K562 (cell line): ENCODE data around the gene HOXD1. TPM values are rescaled to one million over a fixed set of nuclear protein-coding genes. Genes with fewer than 3 reads are reported as not detected.

ENCODE experiments used
- ATAC-seq: fragments of 200-7000 bp; cut with Tn5 transposase; 3 replicates; pipeline ENCODE4 v1.9.1; 2020; ENCODE audit warnings: moderate library complexity
- BruUV-seq: library from RNA; stranded (reverse); fragments of 400-500 nt; replicated peaks from 2 replicates; lab custom pipeline; 2021; lab: Mats Ljungman, UMichigan
- CTCF ChIA-PET: fragments of 300-600 bp; formaldehyde crosslinking; extraction: SDS; loops from one replicate; lab custom pipeline; 2021; ENCODE audit warnings: low intra/inter-chr PET ratio; lab: Yijun Ruan, JAX
- POLR2A ChIA-PET: fragments of 300-600, 350-650 bp; sonication (Branson Sonifier 250); formaldehyde crosslinking; extraction: SDS; loops from one replicate; lab custom pipeline; 2021; ENCODE audit warnings: antibody characterized with exemption, inconsistent platforms; lab: Yijun Ruan, JAX
- DNase-seq, 4 experiments: peaks; one replicate each; pipeline versions ENCODE4 v3.0.0 to v3.0.0-alpha.2; 2011 to 2018; ENCODE audit warnings: low spot score in 3 of 4, mixed read lengths in 3 of 4; ENCODE audit errors: extremely low read depth in 1 of 4
- FAIRE-seq: peaks from 2 replicates; lab custom pipeline; 2011; peaks lifted over from hg19 to GRCh38; lab: Jason Lieb, UNC
- H2AFZ ChIP-seq: 2 replicates; pipeline ENCODE4 v1.6.0; 2011; ENCODE audit warnings: low read depth, low read length, control low read depth, inconsistent platforms
- H3K27ac ChIP-seq: fragments of 200-600 bp; 3 replicates; pipeline ENCODE4 v1.8.0; 2011; ENCODE audit warnings: low read depth, mild to moderate bottlenecking, control low read depth, inconsistent platforms, low read length, moderate library complexity, mixed read lengths; ENCODE audit errors: extremely low read depth
- H3K27me3 ChIP-seq, 2 experiments: fragments of 300-600 bp in 1 of 2; 2 replicates in 1 of 2; 3 replicates in 1 of 2; pipeline versions ENCODE4 v1.6.0 to v1.8.0; 2011; ENCODE audit warnings: inconsistent platforms in 2 of 2, low read length in 2 of 2, mild to moderate bottlenecking in 1 of 2, mixed read lengths in 1 of 2, moderate library complexity in 1 of 2; ENCODE audit not compliant: control insufficient read depth in 2 of 2, insufficient read depth in 2 of 2
- H3K36me3 ChIP-seq: fragments of 300-600 bp; 3 replicates; pipeline ENCODE4 v1.8.0; 2011; ENCODE audit warnings: mild to moderate bottlenecking, low read length, inconsistent platforms; ENCODE audit not compliant: control insufficient read depth, insufficient read depth
- H3K4me1 ChIP-seq, 2 experiments: fragments of 200-600 bp in 1 of 2; replicated peaks in 1 of 2; 2 replicates in 1 of 2; 3 replicates in 1 of 2; pipeline versions ENCODE4 v1.5.1 to v1.8.0; 2011; ENCODE audit warnings: inconsistent platforms in 2 of 2, low read length in 2 of 2, mild to moderate bottlenecking in 1 of 2, mixed read lengths in 1 of 2, moderate library complexity in 1 of 2; ENCODE audit not compliant: control insufficient read depth in 2 of 2, insufficient read depth in 2 of 2
- H3K4me2 ChIP-seq: 2 replicates; pipeline ENCODE4 v1.6.1; 2011; ENCODE audit warnings: low read length, control low read depth, inconsistent platforms, mixed read lengths; ENCODE audit not compliant: insufficient read depth
- H3K4me3 ChIP-seq: fragments of 200-600 bp; sonication (generic), shearing (Covaris generic); 2 replicates; pipeline ENCODE4 v1.5.1; 2016; ENCODE audit warnings: control low read depth, inconsistent platforms
- H3K79me2 ChIP-seq: fragments of 200-600 bp; 3 replicates; pipeline ENCODE4 v1.8.0; 2011; ENCODE audit warnings: low read length, inconsistent platforms; ENCODE audit not compliant: control insufficient read depth, insufficient read depth
- H3K9ac ChIP-seq, 2 experiments: 2 replicates each; pipeline versions ENCODE4 v1.6.0 to v1.6.1; 2011; ENCODE audit warnings: low read depth in 2 of 2, low read length in 2 of 2, control low read depth in 1 of 2, inconsistent platforms in 1 of 2, mild to moderate bottlenecking in 1 of 2, mixed read lengths in 1 of 2; ENCODE audit not compliant: insufficient read depth in 1 of 2
- H3K9me1 ChIP-seq: one replicate; pipeline ENCODE4 v1.6.0; 2011; ENCODE audit warnings: inconsistent platforms, mild to moderate bottlenecking, low read length, moderate library complexity; ENCODE audit not compliant: control insufficient read depth, insufficient read depth
- H3K9me3 ChIP-seq: replicated peaks from 2 replicates; pipeline ENCODE4 v1.5.1; 2011; ENCODE audit warnings: low read depth, low read length, inconsistent platforms; ENCODE audit not compliant: control insufficient read depth, insufficient read depth
- H4K20me1 ChIP-seq: replicated peaks from 2 replicates; pipeline ENCODE4 v1.6.1; 2011; ENCODE audit warnings: low read length, inconsistent platforms, mixed read lengths; ENCODE audit not compliant: control insufficient read depth, insufficient read depth
- BMI1 ChIP-seq: fragments of 150-350 bp; IDR thresholded peaks from 2 replicates; pipeline ENCODE4 v1.6.1; 2014; ENCODE audit warnings: low read length
- CBX2 ChIP-seq: fragments of 200-600 bp; sonication (generic); IDR thresholded peaks from one replicate; pipeline ENCODE4 v1.6.1; 2012; ENCODE audit warnings: mild to moderate bottlenecking, low read length, inconsistent platforms; ENCODE audit not compliant: insufficient read depth, poor library complexity, severe bottlenecking
- CREB1 ChIP-seq, 2 experiments: sonication (generic) in 1 of 2; formaldehyde crosslinking in 1 of 2; IDR thresholded peaks; 2 replicates each; pipeline versions ENCODE4 v1.6.1 to v1.8.0; 2012 to 2022; ENCODE audit warnings: inconsistent platforms in 1 of 2, mild to moderate bottlenecking in 1 of 2, missing genetic modification reagents in 1 of 2, moderate library complexity in 1 of 2
- ERF ChIP-seq: fragments of 450-650 bp; formaldehyde crosslinking; IDR thresholded peaks from 2 replicates; pipeline ENCODE4 v1.4.0; 2020; ENCODE audit warnings: mild to moderate bottlenecking, mixed read lengths
- FOXP1 ChIP-seq: sonication (generic); formaldehyde crosslinking; IDR thresholded peaks from 2 replicates; pipeline ENCODE4 v1.8.0; 2022; ENCODE audit warnings: mild to moderate bottlenecking, missing genetic modification reagents
- HNRNPH1 ChIP-seq: fragments of 200-400 bp; formaldehyde crosslinking; optimal IDR thresholded peaks from 2 replicates; pipeline ENCODE3; 2017; ENCODE audit warnings: low read depth, mild to moderate bottlenecking, low read length, moderate library complexity
- KDM5B ChIP-seq: fragments of 200-600 bp; sonication (generic); IDR thresholded peaks from 2 replicates; pipeline ENCODE4 v1.6.1; 2012; ENCODE audit warnings: low read depth, mild to moderate bottlenecking, moderate library complexity, low read length, control low read depth, inconsistent platforms; ENCODE audit not compliant: insufficient replicate concordance
- MCM7 ChIP-seq, 2 experiments: fragments of 450-650 bp; IDR thresholded peaks; 2 replicates each; pipeline ENCODE4 v1.6.1; 2016 to 2018
- PHB ChIP-seq: fragments of 250-450 bp; sonication (Bioruptor Pico); IDR thresholded peaks from 2 replicates; pipeline ENCODE4 v1.5.0; 2021
- SMC3 ChIP-seq: conservative IDR thresholded peaks from 2 replicates; pipeline ENCODE4 v1.6.1; 2011; ENCODE audit warnings: low read depth, low read length, improper control_type of control experiment; ENCODE audit not compliant: insufficient read depth
- SNRNP70 ChIP-seq: fragments of 200-400 bp; formaldehyde crosslinking; optimal IDR thresholded peaks from 2 replicates; pipeline ENCODE3; 2017; ENCODE audit warnings: low read depth, low read length
- VEZF1 ChIP-seq: fragments of 200-800 bp; sonication (Bioruptor generic); IDR thresholded peaks from 2 replicates; pipeline ENCODE4 v1.6.1; 2017; ENCODE audit warnings: missing genetic modification characterization, missing compliant biosample characterization
- ZBTB9 ChIP-seq: fragments of 450-650 bp; formaldehyde crosslinking; IDR thresholded peaks from 2 replicates; pipeline ENCODE4 v1.4.0; 2020; ENCODE audit warnings: mild to moderate bottlenecking, moderate library complexity
- ZNF316 ChIP-seq: fragments of 450-650 bp; IDR thresholded peaks from 2 replicates; pipeline ENCODE4 v1.6.1; 2016
- ZNF445 ChIP-seq: fragments of 250-450 bp; sonication (Bioruptor Pico); IDR thresholded peaks from 2 replicates; pipeline ENCODE4 v1.4.0; 2020; ENCODE audit warnings: low read depth, mild to moderate bottlenecking, moderate library complexity
- ZNF780A ChIP-seq: fragments of 250-450 bp; sonication (Bioruptor Pico); IDR thresholded peaks from 2 replicates; pipeline ENCODE4 v1.5.0; 2021; ENCODE audit warnings: mild to moderate bottlenecking
- WGBS: fragments of 100-300 bp; shearing (Covaris generic); methylation state at CpG from one replicate; pipeline ENCODE4 v1.1.6; 2016; ENCODE audit warnings: low coverage, mixed read lengths; ENCODE audit not compliant: insufficient coverage; ENCODE audit errors: missing lambda C conversion rate; 5-methylcytosine and 5-hydroxymethylcytosine counted together
- in situ Hi-C: fragments of 300-500 bp; cut with MboI; formaldehyde crosslinking; loops from 4 replicates; pipeline ENCODE4 v1.15.0; 2018; ENCODE audit warnings: inconsistent platforms, mixed read lengths
- intact Hi-C: fragments of 100-400 bp; cut with micrococcal nuclease; formaldehyde crosslinking; loops from 2 replicates; pipeline ENCODE4 v1.14.2; 2022
- polyA plus RNA-seq, 8 experiments: library from polyadenylated mRNA; depleted of rRNA in 4 of 8; stranded (reverse) in 5 of 8; unstranded in 3 of 8; fragments of >200 nt; fragmentation: Nextera tagmentation in 2 of 8; fragmentation: Illumina TruSeq in 1 of 8; extraction: Ambion mirVana in 2 of 8; extraction: Trizol in 1 of 8; gene quantifications; 2 replicates each; pipeline versions ENCODE4 v1.2.1 to v1.2.3, GENCODE V29; 2011 to 2014; ENCODE audit warnings: inconsistent platforms in 1 of 8, missing spikeins in 1 of 8
- total RNA-seq, 7 experiments: library from RNA; depleted of rRNA in 6 of 7; stranded (reverse); fragments of >200 nt in 6 of 7; fragmentation: Illumina TruSeq in 2 of 7; extraction: Trizol in 2 of 7; gene quantifications; 2 replicates each; pipeline versions ENCODE4 v1.2.1 to v1.2.3, GENCODE V29; 2011 to 2021; ENCODE audit warnings: low replicate concordance in 1 of 7

Gene HOXD1
- total and polyA plus RNA-seq, 9 of the 15 experiments (the other 6 are each of a cell fraction or from before 2014, with no cell fraction given): not detected

DNA sequence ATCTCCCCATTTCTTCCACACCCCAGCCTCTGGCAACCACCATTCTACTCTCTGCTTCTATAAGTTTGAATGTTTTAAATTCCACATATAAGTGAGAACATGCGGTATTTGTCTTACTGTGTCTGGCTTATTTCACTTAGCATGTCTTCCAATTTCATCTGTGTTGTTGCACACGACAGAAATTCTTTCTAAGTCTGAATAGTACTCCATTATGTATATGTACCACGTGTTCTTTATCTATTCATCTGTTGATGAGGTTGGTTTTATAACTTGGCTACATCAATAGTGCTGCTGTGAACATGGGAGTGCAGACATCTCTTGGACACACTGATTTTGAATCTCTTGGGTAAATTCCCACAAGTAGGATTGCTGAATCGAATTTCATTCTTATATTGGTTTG, 49.0 kb downstream of the HOXD1 start:
- 1% methylated on average over 4 of the region's 4 CpGs for WGBS
- POLR2A ChIA-PET: interaction anchor here (1.6 kb wide), 1 partner anchor 37 kb away, joined by 4 read pairs; no protein-coding TSS in a partner anchor
- Histone ChIP-seq H3K4me3 (no peak overlapping the region), H3K9ac (no peak overlapping the region), H3K27ac (no peak overlapping the region), H3K4me2 (no peak overlapping the region), H4K20me1 (no peaks in the 10 kb centered on the region), H3K9me1 (no peaks in the 10 kb centered on the region), H2AFZ (no peak overlapping the region), H3K4me1 (no peaks in the 10 kb centered on the region), H3K9me3 (no peaks in the 10 kb centered on the region), H3K27me3 (peaks cover 7 to 12% of the 10 kb centered on the region in 2 experiments), H3K79me2 (no peaks in the 10 kb centered on the region), H3K36me3 (no peaks in the 10 kb centered on the region)
- no TSS peak for BruUV-seq
- intact Hi-C loops (no loop called here), in situ Hi-C loops (no loop called here)
- TF ChIP-seq PHB (CRISPR knock-in tag): no peak
- no peak for TF ChIP-seq SMC3
- TF ChIP-seq ZNF445: no peak
- TF ChIP-seq CBX2: no peak
- TF ChIP-seq ZNF316: no peak
- ATAC-seq: no peak
- FAIRE-seq: no peak
- DNase-seq: no peak
- CTCF ChIA-PET: no interaction called here

- H3K79me2 ChIP-seq: no peaks in the 10 kb centered on the region
- peaks cover 7 to 20% of the 10 kb centered on the region in 2 experiments for H3K27me3 ChIP-seq
- no peaks in the 10 kb centered on the region for H3K4me1 ChIP-seq
- no peak for ATAC-seq
- H4K20me1 ChIP-seq: no peaks in the 10 kb centered on the region
- BruUV-seq: no TSS peak
- H3K9me3 ChIP-seq: no peaks in the 10 kb centered on the region
- POLR2A ChIA-PET: interaction anchor here (1.4 to 1.7 kb wide), 3 partner anchors 8 to 16 kb away, joined by 3 to 7 read pairs (median 4); no protein-coding TSS in a partner anchor
- no peak overlapping the region for H3K27ac ChIP-seq
- no peak overlapping the region for H2AFZ ChIP-seq
- H3K9me1 ChIP-seq: no peaks in the 10 kb centered on the region
- WGBS: 0% methylated on average over 4 of the region's 4 CpGs
- no peak overlapping the region for H3K4me3 ChIP-seq
- H3K36me3 ChIP-seq: no peaks in the 10 kb centered on the region
- in situ Hi-C loops: no loop called here
- no peak overlapping the region for H3K9ac ChIP-seq
- H3K4me2 ChIP-seq: no peak overlapping the region
- intact Hi-C loops: no loop called here
- DNase-seq: no peak
- CTCF ChIA-PET: no interaction called here
- no peak for FAIRE-seq
- TF ChIP-seq ERF (CRISPR knock-in tag) (no peak), FOXP1 (CRISPR knock-in tag) (no peak), SNRNP70 (no peak), ZNF780A (CRISPR knock-in tag) (no peak), CREB1 (IDR thresholded peaks at IDR 0.05) (no peak), CREB1 (CRISPR knock-in tag; IDR thresholded peaks at IDR 0.05) (no peak), ZNF445 (no peak), BMI1 (no peak), VEZF1 (CRISPR knock-in tag) (no peak), MCM7 (IDR thresholded peaks at IDR 0.05) (no peak), KDM5B (no peak), HNRNPH1 (no peak), ZBTB9 (CRISPR knock-in tag) (no peak)
Measured at GRCh38 chr2:176239031-176239430, 50.6 kb downstream of the HOXD1 start.
